Mesenchymal stem cell (in vitro differentiated cells and primary cell): ENCODE measurements around the gene TCF7L1.

Experiments
- DNase-seq: peaks from one replicate; pipeline ENCODE4 v3.0.0-alpha.2; 2013
- H2AFZ ChIP-seq: one replicate; pipeline ENCODE4 v1.6.1; 2013; ENCODE audit warnings: low read depth, mild to moderate bottlenecking, control low read depth, inconsistent platforms, low read length, moderate library complexity
- H2AK5ac ChIP-seq: 2 replicates; pipeline ENCODE4 v1.6.1; 2013; ENCODE audit warnings: low read length, moderate library complexity, mild to moderate bottlenecking, inconsistent platforms; ENCODE audit not compliant: severe bottlenecking
- H2BK120ac ChIP-seq: one replicate; pipeline ENCODE4 v1.6.1; 2013; ENCODE audit warnings: low read depth, mild to moderate bottlenecking, inconsistent platforms, low read length, moderate library complexity
- H2BK12ac ChIP-seq, 2 experiments: one replicate each; pipeline ENCODE4 v1.6.1; 2013; ENCODE audit warnings: inconsistent platforms in 2 of 2, low read length in 2 of 2, mild to moderate bottlenecking in 2 of 2, moderate library complexity in 2 of 2, control low read depth in 1 of 2
- H2BK15ac ChIP-seq: one replicate; pipeline ENCODE4 v1.6.1; 2013; ENCODE audit warnings: mild to moderate bottlenecking, low read depth, inconsistent platforms; ENCODE audit not compliant: poor library complexity, severe bottlenecking
- H2BK5ac ChIP-seq: 2 replicates; pipeline ENCODE4 v1.6.1; 2013; ENCODE audit warnings: low read depth, mild to moderate bottlenecking, low read length, control low read depth, inconsistent platforms; ENCODE audit not compliant: poor library complexity, severe bottlenecking
- H3K14ac ChIP-seq, 2 experiments: one replicate each; pipeline ENCODE4 v1.6.1; 2013; ENCODE audit warnings: inconsistent platforms in 2 of 2, low read length in 2 of 2, control low read depth in 1 of 2, mild to moderate bottlenecking in 1 of 2, moderate library complexity in 1 of 2
- H3K18ac ChIP-seq, 2 experiments: one replicate each; pipeline ENCODE4 v1.6.1; 2013; ENCODE audit warnings: inconsistent platforms in 2 of 2, low read length in 2 of 2, control low read depth in 1 of 2, low read depth in 1 of 2, mild to moderate bottlenecking in 1 of 2
- H3K23ac ChIP-seq, 2 experiments: one replicate each; pipeline ENCODE4 v1.6.1; 2013; ENCODE audit warnings: inconsistent platforms in 2 of 2, low read length in 2 of 2, mild to moderate bottlenecking in 2 of 2, moderate library complexity in 2 of 2, control low read depth in 1 of 2
- H3K27ac ChIP-seq: 2 replicates; pipeline ENCODE4 v1.5.1; 2013; ENCODE audit warnings: mild to moderate bottlenecking, moderate library complexity, low read length, control low read depth, inconsistent platforms; ENCODE audit not compliant: poor library complexity, severe bottlenecking
- H3K27me3 ChIP-seq, 2 experiments: 2 replicates each; pipeline versions ENCODE4 v1.6.1 to v1.7.0; 2013; ENCODE audit warnings: low read length in 2 of 2, mild to moderate bottlenecking in 2 of 2, moderate library complexity in 2 of 2, control low read depth in 1 of 2, inconsistent platforms in 1 of 2; ENCODE audit not compliant: control insufficient read depth in 1 of 2, insufficient read depth in 1 of 2
- H3K36me3 ChIP-seq, 2 experiments: 2 replicates each; pipeline versions ENCODE4 v1.6.1 to v1.7.0; 2013; ENCODE audit warnings: low read length in 2 of 2, control low read depth in 1 of 2, inconsistent platforms in 1 of 2, low read depth in 1 of 2, mild to moderate bottlenecking in 1 of 2; ENCODE audit not compliant: insufficient read depth in 2 of 2, control insufficient read depth in 1 of 2
- H3K4ac ChIP-seq, 2 experiments: one replicate each; pipeline ENCODE4 v1.6.1; 2013; ENCODE audit warnings: inconsistent platforms in 2 of 2, low read length in 2 of 2, mild to moderate bottlenecking in 2 of 2, moderate library complexity in 2 of 2, control low read depth in 1 of 2, low read depth in 1 of 2
- H3K4me1 ChIP-seq: 2 replicates; pipeline ENCODE4 v1.6.1; 2013; ENCODE audit warnings: low read depth, low read length, control low read depth; ENCODE audit not compliant: control insufficient read depth, insufficient read depth
- H3K4me2 ChIP-seq: 2 replicates; pipeline ENCODE4 v1.6.1; 2013; ENCODE audit warnings: low read length, mild to moderate bottlenecking, inconsistent platforms; ENCODE audit not compliant: poor library complexity, severe bottlenecking
- H3K4me3 ChIP-seq, 2 experiments: 2 replicates each; pipeline versions ENCODE4 v1.5.1 to v1.7.0; 2013; ENCODE audit warnings: low read length in 2 of 2, mild to moderate bottlenecking in 2 of 2, control low read depth in 1 of 2, low read depth in 1 of 2; ENCODE audit not compliant: insufficient read depth in 1 of 2
- H3K79me1 ChIP-seq: replicated peaks from 2 replicates; pipeline ENCODE4 v1.6.1; 2013; ENCODE audit warnings: mild to moderate bottlenecking, control low read depth, low read length, inconsistent platforms; ENCODE audit not compliant: poor library complexity, severe bottlenecking
- H3K9ac ChIP-seq: 2 replicates; pipeline ENCODE4 v1.7.0; 2013; ENCODE audit warnings: mild to moderate bottlenecking, low read length, moderate library complexity
- H3K9me3 ChIP-seq: 2 replicates; pipeline ENCODE4 v1.7.0; 2013; ENCODE audit warnings: mild to moderate bottlenecking, low read length; ENCODE audit not compliant: control insufficient read depth
- H4K8ac ChIP-seq: one replicate; pipeline ENCODE4 v1.6.1; 2013; ENCODE audit warnings: inconsistent platforms, mild to moderate bottlenecking, low read length, moderate library complexity
- H4K91ac ChIP-seq: one replicate; pipeline ENCODE4 v1.6.1; 2013; ENCODE audit warnings: mild to moderate bottlenecking, low read length, inconsistent platforms
- WGBS: methylation state at CpG from one replicate; pipeline ENCODE4 v1.1.7; 2013; ENCODE audit warnings: mixed read lengths; 5-methylcytosine and 5-hydroxymethylcytosine counted together

TCF7L1 gene

GRCh38 chr2:85288244-85288725, 155.1 kb downstream of the TCF7L1 start:
- no peak overlapping the region for H3K4me3 ChIP-seq
- no peak overlapping the region for H2BK5ac ChIP-seq
- no peak overlapping the region for H4K91ac ChIP-seq

GRCh38 chr2:85291425-85292023, 158.3 kb downstream of the TCF7L1 start:
- Histone ChIP-seq H3K79me1 (no peaks in the 10 kb centered on the region), H3K14ac (no peak overlapping the region), H3K27ac (no peak overlapping the region), H3K27me3 (no peaks in the 10 kb centered on the region), H3K4me3 (peak overlapping the region in 1 of 2 experiments; percentile 62), H3K23ac (no peak overlapping the region), H4K91ac (no peak overlapping the region), H3K4me2 (no peak overlapping the region), H3K36me3 (peaks cover 3 to 16% of the 10 kb centered on the region in 2 experiments), H4K8ac (no peak overlapping the region), H3K9me3 (no peaks in the 10 kb centered on the region), H3K18ac (no peak overlapping the region), H3K4ac (no peak overlapping the region), H2AFZ (no peak overlapping the region), H2BK120ac (no peak overlapping the region), H2BK12ac (no peak overlapping the region), H3K4me1 (peaks cover 6% of the 10 kb centered on the region), H3K9ac (peak overlapping the region; percentile 7), H2AK5ac (no peak overlapping the region), H2BK15ac (no peak overlapping the region), H2BK5ac (no peak overlapping the region)
- WGBS, result no CpG with 5 or more reads among the region's 4 CpGs
- no peak for DNase-seq

More at GRCh38 chr2:85288244-85288725, 155.1 kb downstream of the TCF7L1 start:
- H3K4me1 ChIP-seq, result peaks cover 5% of the 10 kb centered on the region
- H3K27ac ChIP-seq, result peak overlapping the region; percentile 20
- no peaks in the 10 kb centered on the region for H3K79me1 ChIP-seq
- peaks cover 13 to 19% of the 10 kb centered on the region in 2 experiments for H3K36me3 ChIP-seq
- H2BK120ac ChIP-seq, result no peak overlapping the region
- H4K8ac ChIP-seq, result no peak overlapping the region
- no peak for DNase-seq
- H3K9me3 ChIP-seq, result no peaks in the 10 kb centered on the region
- H2AK5ac ChIP-seq, result no peak overlapping the region
- H3K4ac ChIP-seq, result no peak overlapping the region
- no peak overlapping the region for H3K23ac ChIP-seq
- H2BK15ac ChIP-seq, result no peak overlapping the region
- H3K14ac ChIP-seq, result no peak overlapping the region
- no peaks in the 10 kb centered on the region for H3K27me3 ChIP-seq
- H3K18ac ChIP-seq, result no peak overlapping the region
- H3K9ac ChIP-seq, result no peak overlapping the region
- 56% methylated on average over 10 of the region's 10 CpGs for WGBS
- no peak overlapping the region for H2BK12ac ChIP-seq
- no peak overlapping the region for H2AFZ ChIP-seq
- no peak overlapping the region for H3K4me2 ChIP-seq

GRCh38 chr2:85302121-85302520, 168.9 kb downstream of the TCF7L1 start:
- H3K14ac ChIP-seq, result no peak overlapping the region
- no peak overlapping the region for H2BK5ac ChIP-seq
- H2BK12ac ChIP-seq, result no peak overlapping the region
- H3K23ac ChIP-seq, result no peak overlapping the region
- no peak for DNase-seq
- H3K9ac ChIP-seq, result no peak overlapping the region
- H4K8ac ChIP-seq, result no peak overlapping the region
- no peaks in the 10 kb centered on the region for H3K9me3 ChIP-seq
- no peak overlapping the region for H3K4me2 ChIP-seq
- H3K27me3 ChIP-seq, result no peaks in the 10 kb centered on the region
- H3K27ac ChIP-seq, result no peak overlapping the region
- 84% methylated on average over 6 of the region's 6 CpGs for WGBS
- H3K4ac ChIP-seq, result no peak overlapping the region
- H4K91ac ChIP-seq, result no peak overlapping the region
- no peak overlapping the region for H2BK120ac ChIP-seq
- H3K36me3 ChIP-seq, result peaks cover 41 to 47% of the 10 kb centered on the region in 2 experiments
- H2AK5ac ChIP-seq, result no peak overlapping the region
- peaks cover 2% of the 10 kb centered on the region for H3K4me1 ChIP-seq
- no peak overlapping the region for H3K4me3 ChIP-seq
- H2BK15ac ChIP-seq, result no peak overlapping the region
- no peak overlapping the region for H3K18ac ChIP-seq
- H3K79me1 ChIP-seq, result no peaks in the 10 kb centered on the region
- no peak overlapping the region for H2AFZ ChIP-seq

GRCh38 chr2:85303780-85304531, 170.8 kb downstream of the TCF7L1 start:
- H4K91ac ChIP-seq, result no peak overlapping the region
- peak overlapping the region; percentile 24 for H4K8ac ChIP-seq
- no peak overlapping the region for H2BK12ac ChIP-seq
- no peak overlapping the region for H3K23ac ChIP-seq
- no peaks in the 10 kb centered on the region for H3K9me3 ChIP-seq
- H3K27me3 ChIP-seq, result no peaks in the 10 kb centered on the region
- H3K4me3 ChIP-seq, result no peak overlapping the region
- H2AK5ac ChIP-seq, result no peak overlapping the region
- peaks cover 46 to 55% of the 10 kb centered on the region in 2 experiments for H3K36me3 ChIP-seq
- H3K18ac ChIP-seq, result no peak overlapping the region
- H3K27ac ChIP-seq, result no peak overlapping the region
- DNase-seq, result no peak
- no peak overlapping the region for H2BK15ac ChIP-seq
- H2AFZ ChIP-seq, result no peak overlapping the region
- no peak overlapping the region for H3K9ac ChIP-seq
- no peak overlapping the region for H2BK120ac ChIP-seq
- H2BK5ac ChIP-seq, result no peak overlapping the region
- H3K14ac ChIP-seq, result no peak overlapping the region
- no peak overlapping the region for H3K4me2 ChIP-seq
- H3K4me1 ChIP-seq, result peaks cover 8% of the 10 kb centered on the region
- H3K79me1 ChIP-seq, result no peaks in the 10 kb centered on the region
- H3K4ac ChIP-seq, result no peak overlapping the region
- WGBS, result 93% methylated on average over 28 of the region's 28 CpGs
